HG03558 (cell line): ENCODE data around the gene PDE9A.

Source experiments
- ATAC-seq: cut with Tn5 transposase; IDR thresholded peaks from one replicate; pipeline ENCODE4 v1.9.1; 2021; ENCODE audit warnings: moderate number of reproducible peaks; ENCODE audit not compliant: unreplicated experiment; ENCODE audit errors: extremely low read depth

PDE9A gene

DNA sequence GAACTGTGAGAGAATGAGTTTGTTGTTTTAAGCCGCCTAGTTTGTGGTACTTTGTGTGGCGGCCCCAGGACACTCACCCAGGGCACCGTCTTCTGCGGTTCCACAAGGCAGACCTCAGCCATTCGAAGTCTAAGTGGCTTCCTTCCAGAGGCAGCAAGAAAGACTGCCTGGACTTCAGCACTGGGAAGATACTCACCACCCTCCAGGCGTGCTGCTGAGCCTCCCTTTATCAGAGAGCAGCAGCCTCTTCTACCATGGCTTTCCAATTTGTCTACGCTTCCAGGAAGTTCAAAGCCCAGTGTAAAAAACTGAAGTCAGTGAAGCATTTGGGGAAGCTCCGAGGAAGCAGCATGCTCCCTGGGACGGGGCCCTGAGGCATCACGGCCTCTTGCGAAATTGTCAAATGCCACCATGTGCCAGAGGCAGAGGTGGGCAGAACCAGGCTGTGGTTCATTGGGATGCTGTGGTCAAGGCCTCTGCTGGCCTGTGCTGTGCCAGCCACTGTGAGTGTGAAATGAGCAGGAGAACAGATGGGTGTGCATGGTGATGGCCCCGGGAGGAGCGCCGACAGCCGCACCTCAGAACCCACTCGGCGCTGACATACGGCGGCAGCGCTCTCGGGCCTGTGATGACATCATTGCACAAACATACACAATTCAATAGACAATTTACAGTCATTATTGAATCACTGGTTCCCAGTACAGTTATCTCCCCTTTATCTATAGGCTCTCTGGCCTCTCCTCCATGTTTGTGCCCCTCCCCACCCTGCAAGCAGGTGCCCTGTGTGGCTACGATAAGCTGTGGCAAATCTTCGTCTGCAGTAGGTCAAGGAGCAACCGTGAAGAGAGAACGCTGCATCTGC lies 110.4 kb downstream of the PDE9A start:
- ATAC-seq = no peak

DNA sequence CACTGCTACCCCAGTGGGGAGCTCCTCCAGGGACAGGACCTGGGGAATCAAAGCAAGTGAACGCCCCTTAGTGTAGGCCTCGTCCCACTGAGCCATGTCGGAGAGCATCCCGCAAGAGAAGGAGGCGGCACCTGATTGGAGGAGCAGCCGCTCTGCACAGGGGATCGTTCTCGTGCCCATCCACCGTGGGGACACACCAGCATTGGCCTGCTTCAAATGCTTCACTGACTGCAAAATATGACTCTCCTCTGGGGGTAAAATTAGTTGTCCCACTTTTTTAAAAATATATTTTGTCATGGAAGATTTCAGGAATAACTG lies 111.0 kb downstream of the PDE9A start:
- ATAC-seq = no peak

- ATAC-seq = no peak
Observed at GRCh38 chr21:42764883-42765282, 111.5 kb downstream of the PDE9A start.

DNA sequence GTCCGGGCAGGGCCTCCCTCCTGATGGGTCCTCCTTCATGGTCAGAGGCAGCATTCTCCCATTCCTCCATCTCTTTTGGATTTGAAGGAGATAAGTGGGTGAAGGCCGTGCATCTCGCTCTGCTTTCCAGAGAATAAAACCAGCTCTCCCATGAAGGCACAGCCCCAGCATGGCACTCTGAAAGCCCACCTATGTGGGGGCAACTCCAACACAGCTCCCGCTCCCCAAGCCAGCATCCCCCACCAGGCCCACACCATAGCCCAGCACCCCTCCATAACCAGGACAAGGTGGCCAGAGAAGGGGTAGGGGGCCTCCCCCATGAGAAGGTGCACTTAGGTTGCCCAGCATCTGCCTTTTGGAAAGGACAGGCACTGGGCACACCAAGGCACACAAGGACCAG lies 112.2 kb downstream of the PDE9A start:
- no peak for ATAC-seq

GRCh38 chr21:42766739-42767560 lies 113.5 kb downstream of the PDE9A start:
- no peak for ATAC-seq

GRCh38 chr21:42767561-42767835 lies 114.1 kb downstream of the PDE9A start:
- no peak for ATAC-seq

DNA sequence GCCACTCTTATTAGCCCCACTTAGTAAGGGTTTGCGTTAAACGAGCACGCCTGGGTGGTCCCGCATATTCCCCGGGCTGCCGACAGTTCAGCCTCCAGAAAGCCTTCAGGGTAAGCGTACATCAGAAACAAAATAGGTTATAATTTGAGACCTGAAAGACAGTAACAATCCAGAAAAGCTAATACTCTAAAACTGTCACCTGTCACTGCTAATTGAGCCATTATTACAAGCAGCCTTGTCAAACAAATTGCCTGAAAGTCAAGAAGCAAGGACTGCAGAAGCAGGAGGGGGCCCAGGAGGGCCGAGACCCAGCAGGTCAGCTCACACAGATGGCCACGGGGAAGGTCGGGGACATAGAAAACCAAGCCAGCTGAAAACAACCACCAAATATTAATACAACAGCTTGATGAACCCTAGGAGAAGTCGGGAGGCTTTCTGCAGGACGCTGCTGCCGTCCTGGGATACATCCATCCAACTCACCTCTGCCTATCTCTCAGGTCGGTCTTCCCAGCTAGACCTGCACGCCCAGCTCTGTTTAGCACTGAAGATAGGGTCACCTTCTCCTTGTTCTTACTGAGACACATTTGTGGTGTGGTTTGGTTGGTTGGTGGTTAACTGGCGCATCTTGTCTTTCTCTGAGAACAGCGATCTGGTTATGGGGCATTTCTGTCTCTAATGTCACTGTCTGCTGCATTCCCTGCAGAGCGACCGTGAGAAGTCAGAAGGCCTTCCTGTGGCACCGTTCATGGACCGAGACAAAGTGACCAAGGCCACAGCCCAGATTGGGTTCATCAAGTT lies 115.1 kb downstream of the PDE9A start:
- no peak for ATAC-seq

- no peak for ATAC-seq
Observed at GRCh38 chr21:42769183-42769819, 115.9 kb downstream of the PDE9A start.

DNA sequence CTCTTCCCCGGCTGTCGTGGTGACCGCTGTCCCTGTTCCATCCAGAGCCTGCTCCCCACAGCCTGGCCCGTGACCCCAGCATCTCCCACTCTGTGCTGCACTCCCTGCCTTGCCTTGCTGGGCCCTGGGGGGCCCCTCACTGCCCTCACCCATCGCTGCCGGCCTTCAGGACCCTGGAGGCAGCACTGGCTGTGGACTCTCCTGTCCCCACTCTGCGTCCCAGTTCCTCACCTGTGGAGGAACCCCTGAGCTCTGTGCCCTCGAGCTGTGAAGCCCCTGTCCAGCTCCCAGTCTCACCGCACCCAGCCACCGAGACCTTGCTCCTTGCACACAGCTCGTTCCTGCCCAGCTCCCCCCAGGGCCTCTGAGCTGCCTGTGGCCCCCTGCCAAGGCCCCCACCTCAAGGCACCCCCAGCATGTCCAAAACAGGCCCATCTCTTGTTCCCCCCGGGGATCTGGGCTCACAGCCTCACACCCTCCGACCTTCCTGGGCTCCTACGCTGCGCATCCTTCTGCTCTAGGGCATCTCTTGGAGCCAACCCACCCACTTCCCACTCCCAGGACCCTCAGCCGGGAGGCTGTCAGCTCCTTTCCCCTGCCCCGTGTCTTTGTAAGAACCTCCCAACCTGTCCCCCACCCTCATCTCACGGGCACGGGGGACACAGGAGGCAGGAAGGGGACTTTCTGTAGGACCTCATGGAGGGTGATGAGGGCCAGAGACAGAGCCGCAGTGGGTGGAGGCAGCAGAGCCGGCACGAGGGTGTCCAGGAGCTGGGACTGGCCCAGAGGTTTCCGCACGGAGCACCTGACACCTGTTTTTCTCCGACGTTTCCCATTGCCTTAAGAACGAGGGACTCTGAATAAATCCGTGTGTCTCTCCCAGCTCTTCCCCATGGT lies 116.6 kb downstream of the PDE9A start:
- no peak for ATAC-seq

DNA sequence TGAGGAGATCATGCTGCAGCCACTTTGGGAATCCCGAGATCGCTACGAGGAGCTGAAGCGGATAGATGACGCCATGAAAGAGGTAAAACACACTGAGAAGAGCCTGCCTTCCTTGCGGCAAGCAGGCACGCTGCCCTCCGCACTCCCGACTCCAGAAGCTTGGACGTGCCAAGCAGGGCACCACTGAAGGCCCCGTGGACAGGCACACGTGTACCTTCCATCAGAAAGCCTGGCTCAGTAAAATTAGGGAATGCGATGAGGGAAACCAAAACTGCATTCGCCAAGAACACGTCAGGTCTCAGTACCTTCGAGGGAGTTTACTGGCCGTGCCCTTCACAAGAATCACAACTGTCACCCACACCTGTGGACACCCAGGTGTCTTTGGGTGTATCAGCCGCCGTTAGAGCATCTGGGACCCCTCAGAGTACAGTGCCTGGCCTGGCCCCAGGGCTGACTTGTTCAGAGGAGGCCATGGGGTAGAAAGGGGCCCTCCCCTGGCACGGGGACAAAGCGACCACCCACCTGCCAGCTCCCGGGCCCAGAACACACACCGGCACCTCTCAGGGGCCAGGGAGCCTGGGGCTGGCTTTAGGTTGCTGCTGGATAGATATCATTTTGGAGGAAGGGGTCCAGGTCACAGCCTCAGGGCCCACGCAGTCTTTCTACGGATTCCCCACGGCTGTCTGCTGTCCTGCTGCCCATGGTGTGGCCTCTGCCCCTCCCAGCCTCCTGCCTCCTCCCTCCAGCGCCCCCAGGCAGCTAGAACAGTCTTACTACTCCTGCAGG lies 117.5 kb downstream of the PDE9A start:
- ATAC-seq = no peak

- no peak for ATAC-seq
Observed at GRCh38 chr21:42771503-42771805, 118.0 kb downstream of the PDE9A start.

DNA sequence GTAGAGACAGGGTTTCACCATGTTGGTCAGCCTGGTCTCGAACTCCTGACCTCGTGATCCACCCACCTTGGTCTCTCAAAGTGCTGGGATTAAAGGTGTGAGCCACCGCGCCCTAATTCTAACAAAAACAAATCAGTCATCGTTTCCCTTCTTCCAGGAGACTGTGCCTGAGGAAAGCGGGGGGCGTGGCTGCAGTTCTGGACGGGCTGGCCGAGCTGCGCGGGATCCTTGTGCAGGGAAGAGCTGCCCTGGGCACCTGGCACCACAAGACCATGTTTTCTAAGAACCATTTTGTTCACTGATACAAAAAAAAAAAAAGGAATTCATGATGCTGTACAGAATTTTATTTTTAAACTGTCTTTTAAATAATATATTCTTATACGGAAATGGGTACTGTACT lies 121.7 kb downstream of the PDE9A start:
- ATAC-seq = no peak

- no peak for ATAC-seq
Observed at GRCh38 chr21:42775891-42776290, 122.5 kb downstream of the PDE9A start.

GRCh38 chr21:42777064-42777756 lies 123.8 kb downstream of the PDE9A start:
- ATAC-seq = no peak

DNA sequence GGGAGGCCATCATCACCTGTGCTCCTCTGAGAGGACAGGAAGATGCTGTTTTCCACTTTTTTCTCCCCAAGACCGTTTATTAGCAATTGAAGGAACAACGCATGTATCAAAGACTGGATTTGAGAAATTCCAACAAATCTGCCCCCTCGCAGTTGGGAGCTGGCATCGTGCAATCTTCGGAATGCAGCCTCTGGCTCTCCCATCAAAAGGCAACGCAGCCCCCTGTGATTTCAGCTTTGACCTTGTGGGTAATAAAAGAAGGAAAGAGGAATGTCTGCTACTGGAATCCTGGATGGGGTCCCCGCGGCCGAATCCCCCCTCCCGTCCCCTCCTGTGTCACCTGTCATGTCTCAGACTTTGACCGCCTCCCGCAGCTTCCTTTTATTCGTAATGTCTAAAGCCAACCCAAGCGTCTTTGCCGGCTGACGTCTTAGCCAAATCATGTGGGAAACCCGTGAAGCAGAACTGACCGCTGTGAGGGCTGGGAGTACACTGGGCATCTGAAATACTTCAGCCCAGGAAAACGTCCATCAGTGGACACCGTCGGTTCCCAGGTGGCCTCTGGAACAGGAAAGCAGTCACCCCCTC lies 124.4 kb downstream of the PDE9A start:
- ATAC-seq = no peak

DNA sequence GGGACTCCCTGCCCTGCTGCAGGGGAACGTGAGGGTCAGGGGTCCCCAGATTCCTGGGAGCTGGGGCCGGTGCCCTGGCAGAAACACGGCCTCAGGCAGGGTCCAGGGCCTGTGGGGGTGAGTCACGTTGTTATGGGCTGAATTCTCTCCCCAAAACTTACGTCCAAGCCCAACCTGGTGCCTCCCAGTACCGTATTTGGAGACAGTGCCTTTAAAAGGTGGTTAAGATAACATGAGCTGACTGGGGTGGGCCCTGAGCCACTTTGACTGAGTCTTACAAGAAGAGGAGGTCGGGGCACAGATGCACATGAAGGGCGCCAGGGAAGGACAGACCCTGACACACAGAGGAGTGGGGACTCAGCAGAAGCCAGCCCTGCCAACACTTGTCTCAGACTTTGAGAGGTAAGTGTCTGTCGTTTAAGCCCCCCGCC lies 126.0 kb downstream of the PDE9A start:
- no peak for ATAC-seq

DNA sequence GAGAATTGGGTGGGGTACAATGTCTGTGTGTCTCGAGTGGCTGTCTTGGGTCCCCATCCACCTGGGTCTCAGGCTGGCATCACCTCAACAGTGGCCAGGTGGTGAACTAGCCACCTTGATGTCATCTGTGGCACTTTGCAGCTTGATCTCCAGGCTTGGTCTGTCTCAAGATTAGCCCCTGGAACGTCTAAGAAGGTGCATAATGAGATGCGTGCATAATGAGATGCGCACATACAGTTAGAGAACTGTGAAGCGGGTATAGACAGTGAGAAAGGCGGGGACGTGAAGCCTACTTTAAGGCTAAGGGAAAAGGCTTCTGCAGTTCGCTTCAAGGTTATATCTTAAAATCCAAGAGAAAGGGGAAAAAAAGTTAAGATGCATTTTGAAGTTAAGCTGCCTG lies 127.2 kb downstream of the PDE9A start:
- no peak for ATAC-seq
